ENCODE data around the gene NADK. TPM values are rescaled to one million over a fixed set of nuclear protein-coding genes. Genes with fewer than 3 reads are reported as not detected.

The NADK gene
- total RNA-seq, 2 experiments from 2014 or later, result 42.1 to 43.6 TPM

DNA sequence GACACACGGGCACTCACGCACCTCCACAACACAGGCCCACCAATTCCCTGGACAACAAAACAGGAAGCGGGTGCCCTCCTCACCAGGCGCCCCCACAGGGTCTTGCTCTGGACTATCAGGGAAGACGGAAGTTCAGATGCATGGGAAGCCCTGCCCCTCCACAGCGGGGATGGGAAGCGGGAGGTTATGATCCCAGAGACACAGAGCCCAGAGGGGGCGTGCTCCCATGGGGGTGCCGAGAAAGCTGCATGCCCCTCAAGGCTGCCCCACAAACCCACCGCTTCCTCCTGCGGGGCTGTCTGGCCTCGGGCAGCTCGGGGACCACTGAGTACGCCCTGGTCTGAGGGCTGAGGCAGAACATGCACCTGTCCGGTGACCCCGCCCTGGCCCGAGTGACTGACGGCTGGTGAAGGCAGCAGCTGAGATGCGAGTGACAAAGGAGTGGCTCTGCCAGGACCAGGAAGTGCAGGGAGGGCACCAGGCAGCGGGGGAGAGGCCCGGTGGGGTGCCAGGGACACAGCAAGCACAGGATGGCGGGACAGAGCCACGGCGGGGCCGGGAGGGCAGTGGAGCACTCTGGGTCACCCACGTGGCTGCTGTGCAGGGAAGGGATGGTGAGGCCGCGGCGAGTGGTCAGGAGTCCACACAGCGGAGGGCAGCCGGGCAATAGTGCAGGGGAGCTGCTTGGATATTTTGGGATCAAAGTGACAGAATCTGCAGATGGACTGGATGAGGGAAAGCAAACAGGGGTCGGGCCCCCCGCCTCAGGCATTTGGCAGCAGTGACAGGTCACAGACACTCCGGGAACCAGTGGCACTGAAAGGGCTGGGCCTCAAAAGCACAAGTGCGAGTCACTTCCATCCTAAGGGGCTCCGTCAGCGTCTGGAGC is 18.6 kb downstream of the NADK start:
- no peak for DNase-seq
- no peaks in the 10 kb centered on the region for H3K9me3 Mint-ChIP-seq
- no peaks in the 10 kb centered on the region for H3K4me1 Mint-ChIP-seq (ENCODE audit: low read depth)
- intact Hi-C loops (cut with micrococcal nuclease), result no loop called here
- no peak overlapping the region for H3K4me3 Mint-ChIP-seq
- CTCF ChIA-PET, result no interaction called here
- peaks cover 14% of the 10 kb centered on the region for H3K36me3 Mint-ChIP-seq (ENCODE audit: low read depth)
- no peak overlapping the region for H3K27ac Mint-ChIP-seq
- no peaks in the 10 kb centered on the region for H3K27me3 Mint-ChIP-seq (ENCODE audit: low read depth)

DNA sequence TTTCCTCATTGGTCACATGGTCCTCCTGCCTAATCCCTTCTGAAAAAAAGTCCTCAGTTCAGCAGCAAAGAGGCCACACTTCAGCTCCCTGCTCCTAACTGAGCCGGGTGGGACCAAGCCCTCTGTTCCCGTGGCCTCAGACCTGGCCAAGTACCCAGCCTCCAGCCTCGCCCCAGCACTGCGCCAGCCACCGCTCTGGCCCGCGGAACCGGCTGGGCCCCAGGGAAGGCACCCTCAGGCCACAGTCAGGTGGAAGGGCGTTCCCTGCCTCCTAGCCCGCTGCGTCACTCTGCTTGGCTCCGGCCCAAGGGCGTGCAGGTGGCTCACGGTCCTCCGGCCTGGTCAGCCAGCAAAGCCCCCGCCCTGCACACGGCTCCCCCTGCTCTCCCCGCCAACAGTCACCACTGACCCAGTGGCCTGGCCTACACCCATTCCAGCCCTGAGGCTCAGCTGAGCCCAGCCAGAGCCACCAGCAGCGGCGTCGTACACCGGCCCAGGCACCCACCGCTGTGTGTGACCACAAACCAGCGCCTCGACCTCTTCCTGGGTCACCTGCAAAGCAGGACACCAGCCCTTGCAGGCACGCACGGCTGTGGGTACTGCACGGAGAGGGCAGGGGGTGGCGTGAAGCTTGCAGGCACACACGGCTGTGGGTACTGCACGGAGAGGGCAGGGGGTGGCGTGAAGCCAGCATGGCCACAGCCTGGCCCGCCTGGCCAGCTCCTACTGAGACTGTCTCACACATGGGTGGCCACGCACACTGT is 19.4 kb downstream of the NADK start:
- intact Hi-C loops (cut with micrococcal nuclease), result no loop called here
- Mint-ChIP-seq H3K4me1 (ENCODE audit: low read depth) (no peaks in the 10 kb centered on the region), H3K27ac (no peak overlapping the region), H3K36me3 (ENCODE audit: low read depth) (peaks cover 15% of the 10 kb centered on the region), H3K27me3 (ENCODE audit: low read depth) (no peaks in the 10 kb centered on the region), H3K9me3 (no peaks in the 10 kb centered on the region), H3K4me3 (no peak overlapping the region)
- CTCF ChIA-PET, result no interaction called here
- no peak for DNase-seq

GRCh38 chr1:1758059-1758621 is 20.1 kb downstream of the NADK start:
- H3K27ac Mint-ChIP-seq, result no peak overlapping the region
- H3K4me3 Mint-ChIP-seq, result no peak overlapping the region
- H3K27me3 Mint-ChIP-seq (ENCODE audit: low read depth), result no peaks in the 10 kb centered on the region
- no peaks in the 10 kb centered on the region for H3K4me1 Mint-ChIP-seq (ENCODE audit: low read depth)
- no peak for DNase-seq
- intact Hi-C loops (cut with micrococcal nuclease), result no loop called here
- CTCF ChIA-PET, result no interaction called here
- no peaks in the 10 kb centered on the region for H3K9me3 Mint-ChIP-seq
- peaks cover 16% of the 10 kb centered on the region for H3K36me3 Mint-ChIP-seq (ENCODE audit: low read depth)

DNA sequence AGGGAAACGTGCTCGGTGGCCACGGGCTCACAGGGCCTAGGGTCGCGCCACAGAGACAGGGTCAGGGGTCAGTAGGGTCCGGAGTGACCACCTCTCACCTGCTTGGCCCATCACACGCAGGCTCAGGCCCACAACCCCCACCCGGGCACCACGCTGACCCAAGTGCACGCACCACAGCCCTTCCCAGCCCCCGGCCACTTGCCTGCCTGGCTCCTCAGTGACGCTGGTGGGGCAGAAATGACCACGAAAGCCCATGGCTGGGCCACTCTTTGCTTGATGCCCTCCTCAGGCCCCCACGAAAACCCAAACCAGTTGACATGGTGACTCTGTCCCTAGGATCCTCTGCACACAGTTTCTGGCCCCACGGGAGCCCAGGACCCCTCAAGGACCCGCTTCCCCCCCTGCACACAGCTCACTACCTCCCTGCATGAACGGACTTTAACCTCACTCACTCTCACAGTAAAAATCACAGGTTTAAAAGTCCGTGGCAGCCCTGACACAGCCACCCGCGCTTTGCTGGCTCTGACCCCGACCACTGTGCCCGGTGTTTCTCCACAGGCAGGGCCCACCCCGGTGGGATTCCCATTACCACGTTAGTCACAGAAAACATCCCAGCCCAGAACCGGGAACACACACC is 20.7 kb downstream of the NADK start:
- Mint-ChIP-seq H3K27ac (no peak overlapping the region), H3K4me1 (ENCODE audit: low read depth) (no peaks in the 10 kb centered on the region), H3K9me3 (no peaks in the 10 kb centered on the region), H3K27me3 (ENCODE audit: low read depth) (no peaks in the 10 kb centered on the region), H3K36me3 (ENCODE audit: low read depth) (peaks cover 17% of the 10 kb centered on the region), H3K4me3 (no peak overlapping the region)
- intact Hi-C loops (cut with micrococcal nuclease), result no loop called here
- CTCF ChIA-PET, result no interaction called here
- DNase-seq, result no peak

- Mint-ChIP-seq H3K4me3 (no peak overlapping the region), H3K9me3 (no peaks in the 10 kb centered on the region), H3K36me3 (ENCODE audit: low read depth) (peaks cover 20% of the 10 kb centered on the region), H3K27me3 (ENCODE audit: low read depth) (no peaks in the 10 kb centered on the region), H3K27ac (no peak overlapping the region), H3K4me1 (ENCODE audit: low read depth) (no peaks in the 10 kb centered on the region)
- CTCF ChIA-PET, result no interaction called here
- intact Hi-C loops (cut with micrococcal nuclease), result no loop called here
- DNase-seq, result no peak
Observed at GRCh38 chr1:1756661-1757421, 21.4 kb downstream of the NADK start.

GRCh38 chr1:1755852-1756251 is 22.4 kb downstream of the NADK start:
- Mint-ChIP-seq H3K9me3 (no peaks in the 10 kb centered on the region), H3K4me3 (no peak overlapping the region), H3K4me1 (ENCODE audit: low read depth) (no peaks in the 10 kb centered on the region), H3K27ac (no peak overlapping the region), H3K27me3 (ENCODE audit: low read depth) (no peaks in the 10 kb centered on the region), H3K36me3 (ENCODE audit: low read depth) (peaks cover 15% of the 10 kb centered on the region)
- DNase-seq, result no peak
- CTCF ChIA-PET, result no interaction called here
- intact Hi-C loops (cut with micrococcal nuclease), result no loop called here

DNA sequence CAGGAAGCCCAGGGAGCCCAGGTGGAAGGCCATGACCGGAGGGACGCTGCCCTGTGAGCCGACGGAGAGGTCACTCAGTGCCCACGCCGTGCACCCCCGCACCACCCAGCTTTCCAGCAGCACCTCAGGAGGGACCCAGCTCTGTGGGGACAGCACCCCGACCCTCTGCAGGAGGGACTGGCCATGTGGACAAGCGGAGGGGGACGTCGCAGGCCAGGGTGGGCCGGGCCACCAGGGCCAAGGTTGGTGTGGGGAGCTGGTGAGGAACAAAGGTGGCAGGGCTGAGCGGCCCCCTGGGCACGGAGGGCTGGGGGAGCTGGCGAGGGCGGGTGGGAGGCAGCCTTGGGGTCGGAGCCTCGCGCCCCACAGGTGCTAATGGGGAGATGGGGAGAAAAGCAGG is 22.8 kb downstream of the NADK start:
- peaks cover 15% of the 10 kb centered on the region for H3K36me3 Mint-ChIP-seq (ENCODE audit: low read depth)
- H3K27ac Mint-ChIP-seq, result no peak overlapping the region
- H3K27me3 Mint-ChIP-seq (ENCODE audit: low read depth), result no peaks in the 10 kb centered on the region
- H3K9me3 Mint-ChIP-seq, result no peaks in the 10 kb centered on the region
- DNase-seq, result no peak
- no peak overlapping the region for H3K4me3 Mint-ChIP-seq
- no peaks in the 10 kb centered on the region for H3K4me1 Mint-ChIP-seq (ENCODE audit: low read depth)
- intact Hi-C loops (cut with micrococcal nuclease), result no loop called here
- CTCF ChIA-PET, result no interaction called here

- no peak for DNase-seq
- no peaks in the 10 kb centered on the region for H3K9me3 Mint-ChIP-seq
- no peaks in the 10 kb centered on the region for H3K4me1 Mint-ChIP-seq (ENCODE audit: low read depth)
- no peak overlapping the region for H3K4me3 Mint-ChIP-seq
- CTCF ChIA-PET, result no interaction called here
- intact Hi-C loops (cut with micrococcal nuclease), result no loop called here
- peaks cover 12% of the 10 kb centered on the region for H3K36me3 Mint-ChIP-seq (ENCODE audit: low read depth)
- no peaks in the 10 kb centered on the region for H3K27me3 Mint-ChIP-seq (ENCODE audit: low read depth)
- H3K27ac Mint-ChIP-seq, result no peak overlapping the region
Observed at GRCh38 chr1:1754051-1754815, 24.0 kb downstream of the NADK start.

- H3K27me3 Mint-ChIP-seq (ENCODE audit: low read depth), result no peaks in the 10 kb centered on the region
- intact Hi-C loops (cut with micrococcal nuclease), result no loop called here
- CTCF ChIA-PET, result no interaction called here
- no peak overlapping the region for H3K27ac Mint-ChIP-seq
- peaks cover 12% of the 10 kb centered on the region for H3K36me3 Mint-ChIP-seq (ENCODE audit: low read depth)
- no peaks in the 10 kb centered on the region for H3K9me3 Mint-ChIP-seq
- no peak overlapping the region for H3K4me3 Mint-ChIP-seq
- no peaks in the 10 kb centered on the region for H3K4me1 Mint-ChIP-seq (ENCODE audit: low read depth)
- no peak for DNase-seq
Observed at GRCh38 chr1:1753607-1754005, 24.7 kb downstream of the NADK start.

GRCh38 chr1:1752636-1753606 is 25.3 kb downstream of the NADK start:
- no peaks in the 10 kb centered on the region for H3K9me3 Mint-ChIP-seq

DNA sequence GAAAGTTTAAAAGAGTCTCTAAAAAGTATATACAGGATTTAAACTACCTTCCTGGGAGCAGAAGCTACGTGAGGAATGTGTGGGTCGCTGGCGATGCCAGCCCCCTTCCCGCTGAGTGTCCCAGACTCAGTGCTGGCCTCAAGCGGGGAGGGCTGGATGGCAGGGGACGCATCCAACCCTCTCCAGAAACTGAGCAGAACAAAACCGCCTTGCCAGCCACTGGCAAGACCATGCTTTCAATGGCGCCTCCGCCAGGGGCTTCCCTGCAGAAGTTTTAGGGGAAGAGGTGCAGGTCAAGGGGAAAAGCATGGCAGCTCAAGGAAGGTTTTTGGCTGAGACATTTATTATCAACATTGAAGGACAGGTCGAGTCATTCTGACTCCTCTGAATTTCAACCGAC is 26.1 kb downstream of the NADK start:
- CTCF ChIA-PET, result no interaction called here
- no peak for DNase-seq
- intact Hi-C loops (cut with micrococcal nuclease), result no loop called here
- H3K27ac Mint-ChIP-seq, result no peak overlapping the region
- no peaks in the 10 kb centered on the region for H3K4me1 Mint-ChIP-seq (ENCODE audit: low read depth)
- no peaks in the 10 kb centered on the region for H3K9me3 Mint-ChIP-seq
- H3K27me3 Mint-ChIP-seq (ENCODE audit: low read depth), result no peaks in the 10 kb centered on the region
- H3K4me3 Mint-ChIP-seq, result no peak overlapping the region
- peaks cover 6% of the 10 kb centered on the region for H3K36me3 Mint-ChIP-seq (ENCODE audit: low read depth)

More at GRCh38 chr1:1752636-1753606, 25.3 kb downstream of the NADK start:
- Mint-ChIP-seq H3K4me3 (no peak overlapping the region), H3K36me3 (ENCODE audit: low read depth) (peaks cover 8% of the 10 kb centered on the region), H3K4me1 (ENCODE audit: low read depth) (no peaks in the 10 kb centered on the region), H3K27ac (no peak overlapping the region), H3K27me3 (ENCODE audit: low read depth) (no peaks in the 10 kb centered on the region)
- intact Hi-C loops (cut with micrococcal nuclease), result no loop called here
- CTCF ChIA-PET, result no interaction called here
- DNase-seq, result no peak
